Ureter (tissue), 1 donor: ENCODE results near the gene TLCD5. TPM values are rescaled to one million over a fixed set of nuclear protein-coding genes. Genes with fewer than 3 reads are reported as not detected.

Source experiments
- total RNA-seq: library from RNA; stranded (reverse); gene quantifications from one replicate; pipeline ENCODE4 v1.2.4, GENCODE V29; 2023
- donor health status: DM: yes; HTN: yes; CAD: no.

Gene TLCD5
- total RNA-seq, 1 donor from 2014 or later, result 5.6 TPM

Other genes starting within 250 kb of the TLCD5 start
- gene TRIM29, start 187.2 kb upstream of the TLCD5 start, total RNA-seq, result 192 TPM
- 34.9 TPM for gene OAF, start 114.3 kb upstream of the TLCD5 start, total RNA-seq
- gene POU2F3, start 85.2 kb upstream of the TLCD5 start, total RNA-seq, result 7.6 TPM
- 163 TPM for gene ARHGEF12, start 11.1 kb downstream of the TLCD5 start, total RNA-seq
- 0.21 TPM for gene GRIK4, start 186.4 kb downstream of the TLCD5 start, total RNA-seq